Measurements from ENCODE around the gene HEG1.
A peak's percentile ranks its signal among the peaks of the same experiment; 100 is the strongest.

HEG1 gene

DNA sequence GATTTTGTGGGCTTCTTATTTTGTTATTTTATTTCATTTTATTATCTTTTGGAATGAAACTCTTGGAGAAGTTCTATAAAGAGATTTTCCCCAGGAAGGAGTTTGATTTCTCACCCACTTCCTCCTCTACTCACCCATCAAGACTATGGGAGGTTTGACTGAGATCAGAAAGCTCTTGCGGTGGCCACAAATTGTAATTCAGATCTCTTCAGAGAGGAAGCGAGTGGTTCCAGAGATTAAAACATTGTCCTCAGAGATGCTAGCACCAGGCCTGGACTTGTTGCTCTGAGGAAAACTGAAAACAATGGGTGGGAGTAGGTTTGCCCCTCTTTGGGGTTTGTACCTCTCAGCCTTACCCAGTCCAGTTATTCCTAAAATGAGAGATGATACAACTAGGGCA lies 113.2 kb downstream of the HEG1 start:
- DNase-seq (ENCODE audit: low spot score), result no peak

DNA sequence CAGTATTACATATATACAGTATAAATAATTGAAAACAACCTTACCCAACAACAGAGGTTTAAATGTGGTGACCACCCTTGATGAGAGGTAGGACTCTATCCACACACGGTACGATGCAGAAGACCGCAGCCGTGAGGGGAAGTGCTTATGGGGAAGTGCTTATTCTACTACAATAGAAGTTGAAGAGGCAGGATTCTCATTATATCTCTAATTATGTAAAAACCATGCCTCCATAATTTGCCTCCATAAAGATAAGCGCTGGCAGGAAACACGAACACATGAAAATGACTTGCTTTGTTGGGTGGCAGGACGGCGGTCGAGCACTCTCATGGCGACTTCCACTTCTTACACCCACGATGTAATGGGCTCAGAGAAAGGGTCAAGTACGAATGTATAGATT lies 114.0 kb downstream of the HEG1 start:
- no peak for DNase-seq (ENCODE audit: low spot score)

DNA sequence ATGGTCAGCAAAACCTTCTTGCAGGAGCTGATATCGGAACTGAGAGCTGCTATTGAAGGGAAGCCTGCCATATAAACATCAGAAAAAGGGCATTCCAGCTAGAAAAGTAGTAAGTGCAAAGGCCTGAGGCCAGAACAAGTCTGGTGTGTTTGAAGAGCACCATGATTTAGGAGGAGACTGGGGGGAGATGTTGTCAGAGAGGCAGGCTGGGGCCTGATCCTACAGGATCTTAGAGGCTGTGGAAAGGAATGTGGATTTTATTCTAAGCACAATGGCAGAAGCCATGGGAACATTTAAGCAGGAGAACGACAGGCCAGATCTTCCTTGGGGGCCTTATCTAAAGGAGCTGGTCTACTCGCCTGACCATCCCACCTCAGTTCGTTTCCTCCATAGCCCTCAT lies 116.1 kb downstream of the HEG1 start:
- no peak for DNase-seq (ENCODE audit: low spot score)

DNA sequence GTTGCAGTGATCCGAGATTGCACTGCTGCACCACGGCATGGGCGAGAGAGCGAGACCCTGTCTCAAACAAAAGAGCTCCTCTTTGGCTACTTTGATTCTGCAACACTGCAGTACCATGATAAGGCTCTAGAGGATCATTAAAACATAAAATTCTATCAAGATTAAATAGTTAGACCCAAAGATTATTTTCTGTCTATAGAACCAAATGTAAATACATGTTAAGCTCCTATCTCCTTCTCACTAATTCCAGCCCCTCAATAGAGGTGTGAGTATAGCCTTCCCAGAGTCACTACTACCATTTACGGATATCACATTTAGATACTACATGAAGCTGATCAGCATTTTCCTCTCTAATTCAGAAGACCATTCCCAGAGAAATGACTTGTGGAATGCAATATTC lies 116.9 kb downstream of the HEG1 start:
- DNase-seq (ENCODE audit: low spot score), result no peak

DNA sequence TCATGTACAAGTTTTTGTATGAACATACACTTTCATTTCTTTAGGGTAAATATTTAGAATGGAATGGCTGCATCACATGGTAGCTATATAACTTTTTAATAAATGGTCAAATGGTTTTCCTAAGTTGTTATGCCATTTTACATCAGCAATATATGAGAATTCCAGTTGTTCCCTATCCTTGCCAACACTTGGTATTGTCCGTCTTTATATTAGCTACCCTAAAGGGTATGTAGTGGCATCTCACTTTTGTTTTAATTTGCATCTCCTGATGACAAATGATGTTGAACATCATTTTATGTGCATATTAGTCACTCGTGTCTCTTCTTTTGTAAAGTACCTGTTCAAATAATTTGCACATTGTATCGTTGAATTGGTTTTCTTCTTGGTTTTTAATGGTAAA lies 118.7 kb downstream of the HEG1 start:
- DNase-seq (ENCODE audit: low spot score), result no peak

DNA sequence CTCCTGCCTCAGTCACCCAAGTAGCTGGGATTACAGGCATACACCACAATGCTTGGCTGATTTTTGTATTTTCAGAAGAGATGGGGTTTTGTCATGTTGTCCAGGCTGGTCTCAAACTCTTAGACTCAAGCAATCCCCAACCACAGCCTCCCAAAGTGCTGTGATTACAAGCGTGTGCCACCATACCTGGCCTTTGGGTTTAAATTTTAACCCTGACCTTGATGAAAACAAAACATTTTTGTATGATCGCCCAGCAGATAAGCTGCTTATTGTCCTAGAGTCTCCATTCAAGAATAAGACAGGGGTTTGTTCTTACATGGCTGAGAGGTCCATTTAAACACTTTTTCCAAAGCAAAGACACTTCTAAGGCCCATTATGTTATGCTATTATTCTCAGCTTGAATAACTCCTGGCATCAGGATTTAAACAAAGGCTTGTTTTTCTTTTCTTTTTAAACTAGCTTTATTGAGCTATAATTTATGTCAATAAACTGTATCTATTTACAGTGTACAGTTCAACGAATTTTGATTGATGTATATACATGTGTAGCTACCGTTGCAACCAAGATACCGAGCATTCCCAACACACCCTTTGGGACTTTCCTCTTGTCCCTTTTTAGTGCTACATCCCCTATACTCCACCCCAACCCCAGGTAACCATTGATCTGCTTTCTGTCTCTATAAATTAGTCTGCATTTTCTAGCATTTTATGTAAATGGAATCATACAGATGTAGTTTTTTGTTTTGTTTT lies 119.8 kb downstream of the HEG1 start:
- DNase-seq (ENCODE audit: low spot score), result no peak

DNA sequence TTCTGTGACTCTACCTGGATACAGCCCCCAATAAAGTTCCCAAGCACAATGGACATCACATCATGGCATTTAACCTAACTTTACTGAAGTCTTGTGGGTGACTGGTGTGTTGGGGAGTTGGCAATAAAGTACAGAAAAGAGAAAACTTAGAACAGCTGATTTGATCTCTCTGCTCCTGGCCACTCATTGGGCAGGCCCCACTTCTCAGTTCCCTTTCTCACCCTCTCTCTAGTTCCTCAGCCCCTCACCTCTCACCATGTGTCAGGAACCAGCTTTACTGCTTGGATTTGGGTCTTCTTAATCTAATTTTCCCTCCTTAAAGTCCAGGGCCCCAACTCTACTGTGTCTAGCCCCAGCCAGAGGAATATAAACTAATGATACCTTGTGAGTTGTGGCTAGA lies 120.5 kb downstream of the HEG1 start:
- DNase-seq (ENCODE audit: low spot score), result no peak

DNA sequence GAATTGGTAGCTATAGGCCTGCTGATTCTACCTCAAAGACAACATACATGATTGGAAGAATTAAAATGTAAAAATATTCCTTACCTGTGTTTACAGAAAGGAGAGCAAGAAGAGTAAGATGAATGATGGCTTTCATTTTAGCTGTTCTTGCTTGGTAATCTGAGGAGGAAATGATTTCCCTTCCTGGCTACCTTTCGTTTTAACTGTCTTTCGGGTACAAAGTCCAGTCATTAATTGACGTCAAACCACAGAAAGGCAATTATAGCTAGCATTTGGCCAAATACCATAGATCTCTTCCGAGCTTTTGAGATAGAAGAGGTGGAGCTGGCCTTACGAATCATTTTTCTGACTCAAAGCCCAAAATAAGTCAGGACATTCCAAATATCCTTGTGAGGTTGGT lies 121.2 kb downstream of the HEG1 start, which contains the start of gene MUC13:
MUC13 (minus strand) TSS at position 175 of the 400 bp plus-strand sequence; CDS start at position 136, 39 bp downstream.
- DNase-seq (ENCODE audit: low spot score), result no peak

DNA sequence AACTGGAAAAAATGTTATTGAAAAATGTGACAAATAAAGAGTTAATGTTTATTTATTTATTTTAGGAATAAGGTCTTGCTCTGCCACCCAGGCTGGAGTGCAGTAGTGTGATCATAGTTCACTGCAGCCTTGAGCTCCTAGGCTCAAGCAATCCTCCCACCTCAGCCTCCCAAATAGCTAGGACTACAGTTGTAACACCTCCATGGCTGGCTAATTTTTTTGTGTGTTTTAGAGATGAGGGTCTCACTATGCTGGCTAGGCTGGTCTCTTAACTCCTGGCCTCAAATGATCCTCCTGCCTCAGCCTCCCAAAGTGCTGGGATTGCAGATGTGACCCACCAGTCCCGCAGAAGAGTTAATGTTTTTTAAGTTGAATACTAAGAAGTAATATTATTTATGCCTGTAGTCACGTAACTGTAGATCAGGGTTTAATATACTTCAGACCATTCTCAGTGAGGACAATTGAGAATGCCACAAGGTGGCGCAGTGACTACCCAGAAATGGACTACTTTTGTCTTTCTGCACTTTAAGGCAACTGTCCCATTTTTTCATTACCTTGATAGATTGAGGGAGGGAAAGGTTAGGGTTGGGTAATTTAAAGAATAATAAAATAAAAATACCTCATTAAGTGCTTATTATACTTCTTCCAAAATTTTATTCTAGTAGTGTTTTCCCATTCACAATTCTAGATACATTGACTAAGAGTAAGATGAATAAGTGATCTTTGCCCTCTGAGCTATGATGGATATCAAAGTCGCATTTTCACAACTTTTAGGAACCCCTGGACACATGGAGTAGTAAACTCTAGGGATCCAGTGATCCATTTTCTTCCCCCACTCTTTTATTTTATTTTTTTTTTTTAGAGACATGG lies 127.2 kb downstream of the HEG1 start:
- DNase-seq (ENCODE audit: low spot score), result peak; percentile 57

DNA sequence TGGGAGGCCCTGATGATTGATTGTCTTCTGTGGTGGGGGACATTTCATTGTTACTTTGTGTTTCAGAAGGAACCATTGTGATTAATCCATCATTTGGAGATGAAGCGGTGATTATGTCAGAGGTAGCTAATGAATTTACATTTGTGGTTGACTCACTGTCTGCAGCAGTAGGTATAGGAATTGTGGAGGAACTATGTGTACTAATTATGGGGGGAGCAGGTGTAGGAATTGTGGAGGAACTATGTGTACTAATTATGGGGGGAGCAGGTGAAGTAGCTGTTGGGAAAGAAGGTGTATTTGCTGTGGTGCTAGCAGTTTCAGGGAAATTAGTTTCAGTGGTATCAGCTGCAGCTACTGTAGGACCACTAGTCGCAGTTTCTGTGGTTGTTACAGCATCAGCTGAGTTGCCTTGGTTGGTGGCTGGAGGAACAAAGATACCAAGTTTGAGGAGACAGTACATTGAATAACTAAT lies 128.2 kb downstream of the HEG1 start:
- DNase-seq (ENCODE audit: low spot score), result no peak

DNA sequence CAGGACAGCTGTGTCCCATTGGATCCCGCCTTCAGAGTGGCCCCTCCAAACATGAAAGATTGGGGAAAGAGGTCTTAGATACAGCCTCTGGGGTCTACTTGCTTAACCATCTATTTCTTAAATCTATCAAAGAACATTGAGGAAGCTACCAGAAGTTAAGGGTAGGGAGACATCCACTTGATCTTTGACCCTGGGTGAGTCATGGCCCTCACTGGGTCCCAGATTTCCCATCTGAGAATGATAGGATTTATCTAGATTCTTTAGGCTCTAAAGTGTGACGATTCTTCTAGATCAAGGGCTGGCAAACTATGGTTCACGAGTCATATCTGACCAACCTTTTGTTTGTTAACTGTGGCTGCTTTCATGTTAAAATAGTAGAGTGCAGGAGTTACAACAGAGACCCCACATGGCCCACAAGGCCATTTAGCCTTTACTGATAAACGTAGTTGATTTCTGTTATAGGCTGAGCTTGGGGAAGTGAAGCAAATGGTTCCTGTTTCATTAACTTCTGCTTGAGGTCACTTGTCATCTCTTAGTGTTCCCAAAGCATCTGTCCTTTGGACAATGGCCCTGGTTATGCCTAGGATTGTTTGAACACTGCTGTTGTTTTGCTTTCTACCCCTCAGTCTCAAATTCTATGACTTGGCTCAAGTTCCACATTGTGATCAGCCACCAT lies 129.2 kb downstream of the HEG1 start:
- DNase-seq (ENCODE audit: low spot score), result peak; percentile 14

DNA sequence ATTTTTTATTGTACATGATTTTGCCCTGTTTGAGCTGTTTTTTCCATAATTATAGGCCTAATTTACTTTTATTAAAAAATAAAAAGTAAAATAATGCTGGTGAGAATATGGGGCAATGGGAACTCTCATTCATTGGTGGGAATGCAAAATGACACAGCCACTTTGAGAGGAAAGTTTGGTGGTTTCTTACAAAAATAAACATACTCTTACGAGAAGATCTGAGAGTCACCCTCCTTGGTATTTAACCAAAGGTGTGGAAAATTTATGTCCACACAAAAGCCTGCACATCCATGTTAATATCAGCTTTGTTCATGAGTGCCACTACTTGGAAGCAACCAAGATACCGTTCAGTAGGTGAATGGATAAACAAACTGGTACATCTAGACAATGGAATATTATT lies 131.1 kb downstream of the HEG1 start:
- DNase-seq (ENCODE audit: low spot score), result no peak

DNA sequence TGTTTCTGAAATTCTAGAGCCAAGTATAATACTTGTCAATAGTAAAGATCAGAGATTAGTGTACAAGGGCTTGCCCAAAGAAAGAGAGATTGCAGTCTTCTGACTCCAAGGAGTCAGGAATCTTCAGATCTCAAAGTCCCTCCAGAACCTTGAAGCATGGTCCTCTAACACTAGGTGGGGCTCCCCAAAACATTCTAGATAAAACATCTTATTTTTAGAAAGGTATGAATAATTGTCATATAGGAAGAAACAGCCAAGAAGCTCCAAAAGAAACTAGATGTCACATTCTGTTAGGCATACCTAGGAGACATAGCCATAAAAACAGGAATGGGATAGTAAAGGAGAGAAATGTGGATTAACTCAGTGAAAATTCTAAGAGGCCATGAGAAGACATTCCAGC lies 132.0 kb downstream of the HEG1 start:
- no peak for DNase-seq (ENCODE audit: low spot score)

DNA sequence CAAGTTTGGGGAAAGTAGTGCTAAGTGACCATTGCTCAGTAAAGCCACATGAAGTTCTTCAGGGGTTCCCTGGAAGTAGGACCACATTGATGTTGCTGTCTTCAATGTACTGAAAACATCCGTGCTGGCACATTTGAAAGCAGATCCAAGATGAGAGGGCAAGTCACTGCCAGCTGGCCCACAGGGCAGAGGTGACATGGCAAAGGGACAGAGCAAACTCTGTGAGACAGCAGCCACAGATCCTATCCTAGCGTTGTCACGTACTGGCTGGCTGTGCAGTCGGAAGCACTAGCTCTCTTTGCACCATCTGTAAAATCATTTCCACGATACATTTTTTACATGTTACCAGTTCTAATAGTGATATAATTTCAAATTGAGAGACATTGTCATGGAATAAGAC lies 135.1 kb downstream of the HEG1 start:
- DNase-seq (ENCODE audit: low spot score), result peak; percentile 70

DNA sequence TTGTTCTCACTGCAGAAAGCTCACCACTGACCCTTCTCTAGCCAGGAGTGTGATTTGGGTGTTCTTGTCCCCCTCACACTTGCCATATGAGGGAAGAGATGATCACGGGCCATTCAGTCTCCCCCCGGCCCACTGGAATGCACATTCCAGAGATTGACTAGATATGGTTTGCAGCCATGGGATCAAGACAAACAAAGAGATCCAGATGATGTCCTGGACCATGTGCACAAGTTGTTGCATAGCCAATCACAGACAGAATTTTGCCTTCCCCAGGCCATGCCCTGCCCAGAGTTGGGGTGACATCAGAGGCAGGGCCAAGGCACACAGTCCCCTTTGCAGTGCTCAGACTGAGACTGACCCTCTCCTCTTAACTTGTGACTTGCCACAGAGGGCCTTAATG lies 136.0 kb downstream of the HEG1 start:
- no peak for DNase-seq (ENCODE audit: low spot score)

DNA sequence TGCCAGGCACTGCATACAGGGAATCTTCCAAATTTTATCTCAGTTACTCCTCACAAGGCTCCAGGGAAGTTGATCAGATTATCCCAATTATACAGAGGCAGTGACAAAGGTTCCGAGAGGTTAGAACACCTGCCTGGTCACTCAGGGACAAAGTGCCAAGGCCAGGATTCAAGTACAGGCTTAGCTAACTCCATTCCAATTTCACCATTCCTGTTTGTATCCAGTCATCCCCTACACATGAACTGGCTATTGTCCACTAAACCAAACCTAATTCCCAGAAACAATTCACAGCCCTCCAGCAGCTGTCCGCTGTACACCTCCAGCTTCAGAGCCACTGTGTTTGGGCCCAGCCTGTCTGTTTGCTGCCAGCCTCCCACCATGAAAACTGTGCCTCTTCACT lies 137.3 kb downstream of the HEG1 start:
- no peak for DNase-seq (ENCODE audit: low spot score)

DNA sequence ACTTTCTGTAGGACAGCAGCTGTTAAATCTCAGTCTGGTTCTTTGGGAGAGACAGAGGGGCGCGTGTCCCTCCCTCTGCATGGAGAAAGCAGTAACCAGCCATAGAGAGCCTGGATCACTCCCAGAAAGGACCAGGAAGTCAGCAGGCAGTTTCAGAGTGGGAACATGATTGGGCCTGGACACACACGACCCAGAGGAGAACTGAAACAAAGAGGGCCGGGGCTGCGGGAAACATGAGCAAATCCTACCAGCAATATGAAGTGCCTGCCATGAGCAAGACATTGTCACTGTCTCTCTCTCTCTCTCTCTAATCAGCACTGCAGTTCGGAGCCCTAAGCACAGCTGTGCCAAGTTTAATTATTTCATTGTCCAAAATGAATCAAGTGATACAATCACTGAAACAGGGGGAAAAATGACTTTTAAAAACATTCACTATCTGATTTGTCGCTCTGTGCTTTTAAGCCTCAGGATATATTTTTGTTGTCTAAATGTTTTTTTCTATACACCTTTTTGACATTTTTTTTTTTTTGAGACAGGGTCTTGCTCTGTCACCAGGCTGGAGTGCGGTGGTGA lies 138.9 kb downstream of the HEG1 start:
- peak; percentile 30 for DNase-seq (ENCODE audit: low spot score)

Data from pons (tissue), 1 donor.